Measurements from ENCODE around the gene PTK7. TPM values are rescaled to one million over a fixed set of nuclear protein-coding genes. Genes with fewer than 3 reads are reported as not detected.

PTK7 gene
- total RNA-seq, 1 experiment from 2014 or later = 48.1 TPM

DNA sequence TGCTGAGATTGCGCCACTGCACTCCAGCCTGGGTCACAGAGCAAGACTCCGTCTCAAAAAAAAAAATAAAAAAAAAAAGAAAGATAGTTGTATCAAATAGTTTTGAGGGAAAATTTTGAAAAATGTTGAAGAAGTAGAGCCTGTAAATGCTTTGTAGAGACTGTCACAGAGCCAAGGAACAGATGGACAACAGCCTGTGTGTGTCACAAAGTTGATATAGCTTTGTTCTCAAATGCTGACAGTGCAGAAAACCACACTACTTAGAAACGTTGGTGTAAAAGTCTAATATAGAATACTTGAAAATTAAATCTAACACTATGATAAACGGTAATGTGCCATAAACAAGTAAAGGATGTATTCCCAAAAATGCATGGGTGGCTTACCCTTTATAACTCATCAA, 25.4 kb downstream of the PTK7 start:
- POLR2A ChIA-PET (ENCODE audit: unreplicated experiment) = no interaction called here
- peaks cover 24% of the 10 kb centered on the region for H3K79me2 ChIP-seq (ENCODE audit: low read length)

DNA sequence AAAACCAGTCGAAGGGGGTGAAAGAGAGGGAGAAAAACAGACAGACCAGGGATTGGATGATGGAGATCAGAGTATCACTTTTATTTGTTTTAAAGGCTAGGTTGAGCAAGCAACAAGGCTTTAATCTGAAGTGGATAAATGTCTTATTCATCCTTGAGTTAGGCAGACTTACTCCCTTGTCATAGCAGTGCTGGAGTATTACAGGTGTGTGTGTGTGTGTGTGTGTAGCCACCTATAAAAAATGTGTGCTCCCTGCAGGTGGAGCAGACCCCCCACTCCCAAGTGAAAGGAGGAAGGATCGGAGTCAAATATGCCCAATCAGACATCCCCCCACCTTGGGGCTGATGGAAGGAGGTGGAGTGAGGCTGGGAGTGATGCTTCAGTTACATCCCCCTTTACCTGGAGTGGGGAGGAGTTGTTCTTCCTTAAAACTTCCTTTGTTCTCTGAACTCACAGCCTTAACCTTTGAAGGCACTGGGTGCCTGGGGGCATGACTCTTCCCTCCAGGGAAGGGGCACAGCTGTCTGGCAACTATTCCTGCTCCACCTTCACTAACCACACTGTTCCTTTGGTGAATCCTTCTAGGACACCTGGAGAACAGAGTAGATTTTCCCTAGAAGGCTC, 27.3 kb downstream of the PTK7 start:
- Histone ChIP-seq H3K9ac (ENCODE audit: low read length) (no peak overlapping the region), H2AFZ (ENCODE audit: low read length) (no peak overlapping the region), H3K9me2 (replicated peaks; ENCODE audit: low read length) (no peaks in the 10 kb centered on the region), H3K9me3 (ENCODE audit: low read length) (no peaks in the 10 kb centered on the region), H3K27me3 (ENCODE audit: low read length) (no peaks in the 10 kb centered on the region), H3K79me2 (ENCODE audit: low read length) (peaks cover 11% of the 10 kb centered on the region), H3K4me3 (ENCODE audit: low read length) (no peak overlapping the region), H3F3A (ENCODE audit: low read length, unreplicated experiment) (no peaks in the 10 kb centered on the region), H3K27ac (ENCODE audit: low read length) (no peak overlapping the region), H3K36me3 (ENCODE audit: low read depth, low read length) (no peaks in the 10 kb centered on the region), H3K4me1 (ENCODE audit: insufficient read depth, low read length) (no peaks in the 10 kb centered on the region), H3K4me2 (ENCODE audit: low read length) (no peak overlapping the region), H4K20me1 (ENCODE audit: low read length) (no peaks in the 10 kb centered on the region)
- no TSS peak for BruUV-seq (replicated peaks)
- ChIA-PET CTCF (no interaction called here), POLR2A (ENCODE audit: unreplicated experiment) (no interaction called here)
- DNase-seq (no peak), ATAC-seq (no peak)
- intact Hi-C loops (cut with micrococcal nuclease) = no loop called here
- TF ChIP-seq, protein P1, sequence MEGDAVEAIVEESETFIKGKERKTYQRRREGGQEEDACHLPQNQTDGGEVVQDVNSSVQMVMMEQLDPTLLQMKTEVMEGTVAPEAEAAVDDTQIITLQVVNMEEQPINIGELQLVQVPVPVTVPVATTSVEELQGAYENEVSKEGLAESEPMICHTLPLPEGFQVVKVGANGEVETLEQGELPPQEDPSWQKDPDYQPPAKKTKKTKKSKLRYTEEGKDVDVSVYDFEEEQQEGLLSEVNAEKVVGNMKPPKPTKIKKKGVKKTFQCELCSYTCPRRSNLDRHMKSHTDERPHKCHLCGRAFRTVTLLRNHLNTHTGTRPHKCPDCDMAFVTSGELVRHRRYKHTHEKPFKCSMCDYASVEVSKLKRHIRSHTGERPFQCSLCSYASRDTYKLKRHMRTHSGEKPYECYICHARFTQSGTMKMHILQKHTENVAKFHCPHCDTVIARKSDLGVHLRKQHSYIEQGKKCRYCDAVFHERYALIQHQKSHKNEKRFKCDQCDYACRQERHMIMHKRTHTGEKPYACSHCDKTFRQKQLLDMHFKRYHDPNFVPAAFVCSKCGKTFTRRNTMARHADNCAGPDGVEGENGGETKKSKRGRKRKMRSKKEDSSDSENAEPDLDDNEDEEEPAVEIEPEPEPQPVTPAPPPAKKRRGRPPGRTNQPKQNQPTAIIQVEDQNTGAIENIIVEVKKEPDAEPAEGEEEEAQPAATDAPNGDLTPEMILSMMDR (conservative IDR thresholded peaks at IDR 0.05; ENCODE audit: low read depth, low read length) = no peak
- TF ChIP-seq EZH2phosphoT487 (IDR thresholded peaks at IDR 0.05; ENCODE audit: borderline replicate concordance, low read length) (no peak), EZH2 (IDR thresholded peaks at IDR 0.05; ENCODE audit: low read length, unreplicated experiment) (no peak)

More for the DNA sequence above, 25.4 kb downstream of the PTK7 start:
- H3K9me2 ChIP-seq (replicated peaks; ENCODE audit: low read length) = no peaks in the 10 kb centered on the region
- ATAC-seq (no peak), DNase-seq (no peak)
- no peak overlapping the region for H2AFZ ChIP-seq (ENCODE audit: low read length)
- H3K4me1 ChIP-seq (ENCODE audit: insufficient read depth, low read length) = peaks cover 17% of the 10 kb centered on the region
- no peaks in the 10 kb centered on the region for H4K20me1 ChIP-seq (ENCODE audit: low read length)
- no peaks in the 10 kb centered on the region for H3K27me3 ChIP-seq (ENCODE audit: low read length)
- no peak overlapping the region for H3K4me2 ChIP-seq (ENCODE audit: low read length)
- intact Hi-C loops (cut with micrococcal nuclease) = no loop called here
- H3K9ac ChIP-seq (ENCODE audit: low read length) = no peak overlapping the region
- H3K9me3 ChIP-seq (ENCODE audit: low read length) = no peaks in the 10 kb centered on the region
- no peaks in the 10 kb centered on the region for H3K36me3 ChIP-seq (ENCODE audit: low read depth, low read length)
- no peak overlapping the region for H3K4me3 ChIP-seq (ENCODE audit: low read length)
- BruUV-seq (replicated peaks) = no TSS peak
- TF ChIP-seq EZH2phosphoT487 (IDR thresholded peaks at IDR 0.05; ENCODE audit: borderline replicate concordance, low read length) (no peak), EZH2 (IDR thresholded peaks at IDR 0.05; ENCODE audit: low read length, unreplicated experiment) (no peak)
- TF ChIP-seq, protein P1 (conservative IDR thresholded peaks at IDR 0.05; ENCODE audit: low read depth, low read length) = no peak
- peaks cover 6% of the 10 kb centered on the region for H3F3A ChIP-seq (ENCODE audit: low read length, unreplicated experiment)
- H3K27ac ChIP-seq (ENCODE audit: low read length) = no peak overlapping the region
- CTCF ChIA-PET = no interaction called here

DNA sequence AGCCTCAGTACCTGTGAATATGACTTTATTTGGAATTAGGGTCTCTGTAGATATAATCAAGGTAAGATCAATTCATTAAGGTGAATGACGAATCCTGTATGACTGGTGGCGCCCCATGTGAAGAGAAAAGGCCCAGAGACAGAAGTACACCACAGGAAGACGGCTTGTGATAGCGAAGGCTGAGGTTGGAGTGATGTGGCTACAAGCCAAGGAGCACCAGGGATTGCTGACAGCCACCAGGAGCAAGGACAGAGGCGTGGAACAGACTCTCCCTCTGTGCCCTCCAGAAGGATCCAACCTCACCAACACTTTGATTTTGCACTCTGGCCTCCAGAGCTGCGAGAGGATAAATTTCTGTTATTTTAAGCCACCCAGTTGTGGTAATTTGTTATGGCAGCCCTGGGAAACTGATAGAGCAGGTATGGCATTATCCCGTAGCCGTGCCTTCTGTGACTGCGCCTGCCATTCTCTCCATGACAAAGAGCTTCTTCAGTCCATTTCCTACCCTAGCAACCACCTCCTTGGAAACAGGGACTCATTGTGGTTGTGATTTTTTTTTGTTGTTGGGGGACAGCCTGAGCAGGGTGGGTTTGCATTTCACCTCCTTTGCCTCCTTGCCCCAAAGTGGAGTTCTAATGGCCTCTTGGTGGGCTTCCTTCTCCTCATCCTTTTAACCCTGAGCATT, 29.6 kb downstream of the PTK7 start:
- H3K9me3 ChIP-seq (ENCODE audit: low read length) = no peaks in the 10 kb centered on the region
- intact Hi-C loops (cut with micrococcal nuclease) = no loop called here
- no peaks in the 10 kb centered on the region for H3K9me2 ChIP-seq (replicated peaks; ENCODE audit: low read length)
- no peaks in the 10 kb centered on the region for H3K4me1 ChIP-seq (ENCODE audit: insufficient read depth, low read length)
- no peaks in the 10 kb centered on the region for H3K36me3 ChIP-seq (ENCODE audit: low read depth, low read length)
- no peaks in the 10 kb centered on the region for H4K20me1 ChIP-seq (ENCODE audit: low read length)
- TF ChIP-seq EZH2phosphoT487 (IDR thresholded peaks at IDR 0.05; ENCODE audit: borderline replicate concordance, low read length) (no peak), EZH2 (IDR thresholded peaks at IDR 0.05; ENCODE audit: low read length, unreplicated experiment) (no peak)
- TF ChIP-seq, protein P1 (conservative IDR thresholded peaks at IDR 0.05; ENCODE audit: low read depth, low read length) = no peak
- DNase-seq (no peak), ATAC-seq (no peak)
- BruUV-seq (replicated peaks) = no TSS peak
- H3K27ac ChIP-seq (ENCODE audit: low read length) = no peak overlapping the region
- POLR2A ChIA-PET (ENCODE audit: unreplicated experiment) = no interaction called here
- no peak overlapping the region for H3K4me2 ChIP-seq (ENCODE audit: low read length)
- H3F3A ChIP-seq (ENCODE audit: low read length, unreplicated experiment) = no peaks in the 10 kb centered on the region
- CTCF ChIA-PET = no interaction called here
- H3K27me3 ChIP-seq (ENCODE audit: low read length) = no peaks in the 10 kb centered on the region
- H3K79me2 ChIP-seq (ENCODE audit: low read length) = no peaks in the 10 kb centered on the region
- no peak overlapping the region for H3K4me3 ChIP-seq (ENCODE audit: low read length)
- no peak overlapping the region for H3K9ac ChIP-seq (ENCODE audit: low read length)
- no peak overlapping the region for H2AFZ ChIP-seq (ENCODE audit: low read length)
